ENCODE measurements around the gene KCNG2. TPM values are rescaled to one million over a fixed set of nuclear protein-coding genes. Genes with fewer than 3 reads are reported as not detected.
"Not testable (repeated sequence)": the region's sequence is repeated elsewhere in the genome, so short reads cannot be mapped to it uniquely, and the experiment has no call there.

KCNG2 gene
- total and polyA plus RNA-seq, 2 experiments from 2014 or later = 0.15 TPM; not detected in 1

DNA sequence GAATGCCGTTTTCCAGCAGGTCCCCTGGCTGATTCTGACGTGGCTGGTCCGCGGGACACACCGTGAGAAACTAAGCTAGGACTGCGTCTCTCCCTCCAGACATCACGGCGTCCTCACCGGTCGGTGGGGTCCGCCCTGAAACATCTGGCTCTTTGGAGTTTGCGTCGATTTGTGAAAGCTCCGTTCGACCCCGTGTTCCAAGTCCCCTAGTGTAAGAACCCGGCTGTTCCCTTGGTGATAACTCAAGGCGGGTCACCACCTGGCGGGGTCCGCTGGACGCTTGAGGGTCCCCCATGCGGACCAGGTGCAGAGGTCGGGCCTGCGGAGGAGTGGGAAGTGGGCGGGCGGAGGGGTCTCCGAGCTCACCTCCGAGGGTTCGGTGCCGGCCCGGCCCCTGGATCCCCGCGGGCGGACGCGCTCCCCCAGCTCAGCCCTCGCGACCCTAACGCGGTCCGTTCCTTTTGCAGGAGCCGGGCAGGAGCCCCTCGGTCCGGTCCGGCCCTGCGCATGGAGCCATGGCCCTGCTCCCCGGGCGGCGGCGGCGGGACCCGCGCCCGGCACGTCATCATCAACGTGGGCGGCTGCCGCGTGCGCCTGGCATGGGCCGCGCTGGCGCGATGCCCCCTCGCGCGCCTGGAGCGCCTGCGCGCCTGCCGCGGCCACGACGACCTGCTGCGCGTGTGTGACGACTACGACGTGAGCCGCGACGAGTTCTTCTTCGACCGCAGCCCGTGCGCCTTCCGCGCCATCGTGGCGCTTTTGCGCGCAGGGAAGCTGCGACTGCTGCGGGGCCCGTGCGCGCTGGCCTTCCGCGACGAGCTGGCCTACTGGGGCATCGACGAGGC is 65.6 kb downstream of the KCNG2 start:
- H3K36me3 ChIP-seq = no peaks in the 10 kb centered on the region
- no peak overlapping the region for H3K4me3 ChIP-seq
- no peaks in the 10 kb centered on the region for H3K9me3 ChIP-seq (ENCODE audit: low read depth)
- TF ChIP-seq, protein P1, sequence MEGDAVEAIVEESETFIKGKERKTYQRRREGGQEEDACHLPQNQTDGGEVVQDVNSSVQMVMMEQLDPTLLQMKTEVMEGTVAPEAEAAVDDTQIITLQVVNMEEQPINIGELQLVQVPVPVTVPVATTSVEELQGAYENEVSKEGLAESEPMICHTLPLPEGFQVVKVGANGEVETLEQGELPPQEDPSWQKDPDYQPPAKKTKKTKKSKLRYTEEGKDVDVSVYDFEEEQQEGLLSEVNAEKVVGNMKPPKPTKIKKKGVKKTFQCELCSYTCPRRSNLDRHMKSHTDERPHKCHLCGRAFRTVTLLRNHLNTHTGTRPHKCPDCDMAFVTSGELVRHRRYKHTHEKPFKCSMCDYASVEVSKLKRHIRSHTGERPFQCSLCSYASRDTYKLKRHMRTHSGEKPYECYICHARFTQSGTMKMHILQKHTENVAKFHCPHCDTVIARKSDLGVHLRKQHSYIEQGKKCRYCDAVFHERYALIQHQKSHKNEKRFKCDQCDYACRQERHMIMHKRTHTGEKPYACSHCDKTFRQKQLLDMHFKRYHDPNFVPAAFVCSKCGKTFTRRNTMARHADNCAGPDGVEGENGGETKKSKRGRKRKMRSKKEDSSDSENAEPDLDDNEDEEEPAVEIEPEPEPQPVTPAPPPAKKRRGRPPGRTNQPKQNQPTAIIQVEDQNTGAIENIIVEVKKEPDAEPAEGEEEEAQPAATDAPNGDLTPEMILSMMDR (IDR thresholded peaks at IDR 0.05; ENCODE audit: low read depth, low read length) = no peak
- DNase-seq (ENCODE audit: low read depth in 1 of 2, low spot score in 1 of 2) = no peak
- H3K27ac ChIP-seq = no peak overlapping the region
- no peaks in the 10 kb centered on the region for H3K4me1 ChIP-seq (ENCODE audit: low read depth)
- H3K27me3 ChIP-seq = no peaks in the 10 kb centered on the region

DNA sequence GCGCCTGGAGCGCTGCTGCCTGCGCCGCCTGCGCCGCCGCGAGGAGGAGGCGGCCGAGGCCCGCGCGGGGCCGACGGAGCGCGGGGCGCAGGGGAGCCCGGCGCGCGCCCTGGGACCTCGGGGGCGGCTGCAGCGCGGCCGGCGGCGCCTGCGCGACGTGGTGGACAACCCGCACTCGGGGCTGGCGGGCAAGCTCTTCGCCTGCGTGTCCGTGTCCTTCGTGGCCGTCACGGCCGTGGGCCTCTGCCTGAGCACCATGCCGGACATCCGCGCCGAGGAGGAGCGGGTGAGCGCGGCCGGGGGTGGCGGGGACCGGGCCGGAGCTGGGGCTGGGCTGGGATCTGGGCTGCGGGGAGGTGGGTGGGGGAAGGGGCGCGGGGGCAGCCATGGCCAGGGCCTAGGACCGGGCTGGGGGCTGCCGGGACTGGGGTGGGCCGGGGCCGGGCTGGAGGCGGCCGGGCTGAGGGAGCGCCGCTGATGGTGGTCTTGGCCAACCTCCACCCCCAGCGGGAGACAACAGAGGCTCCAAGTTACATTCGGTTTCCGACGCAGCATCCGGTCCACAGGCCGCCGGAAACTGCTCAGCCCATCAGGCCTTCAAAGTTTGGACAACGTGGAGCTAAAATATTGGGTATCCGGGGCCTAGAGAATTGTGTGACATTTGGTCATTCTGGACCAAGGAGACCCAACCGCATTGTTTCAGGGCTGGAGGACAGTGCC is 66.4 kb downstream of the KCNG2 start:
- Histone ChIP-seq H3K9me3 (ENCODE audit: low read depth) (no peaks in the 10 kb centered on the region), H3K4me3 (no peak overlapping the region), H3K27me3 (no peaks in the 10 kb centered on the region), H3K36me3 (no peaks in the 10 kb centered on the region), H3K27ac (no peak overlapping the region), H3K4me1 (ENCODE audit: low read depth) (no peaks in the 10 kb centered on the region)
- TF ChIP-seq, protein P1 (IDR thresholded peaks at IDR 0.05; ENCODE audit: low read depth, low read length) = no peak
- DNase-seq (ENCODE audit: low read depth in 1 of 2, low spot score in 1 of 2) = no peak

DNA sequence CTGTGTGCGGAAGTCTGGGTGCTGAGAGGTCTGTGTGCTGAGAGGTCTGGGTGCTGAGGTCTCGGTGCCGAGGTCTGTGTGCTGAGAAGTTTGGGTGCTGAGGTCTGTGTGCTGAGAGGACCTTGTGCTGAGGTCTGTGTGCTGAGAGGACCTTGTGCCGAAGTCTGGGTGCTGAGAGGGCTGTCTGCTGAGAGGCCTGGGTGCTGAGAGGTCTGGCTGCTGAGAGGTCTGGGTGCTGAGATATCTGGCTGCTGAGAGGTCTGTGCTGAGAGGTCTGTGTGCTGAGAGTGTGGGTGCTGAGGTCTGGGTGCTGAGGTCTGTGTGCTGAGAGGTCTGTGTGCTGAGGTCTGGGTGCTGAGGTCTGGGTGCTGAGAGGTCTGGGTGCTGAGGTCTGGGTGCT is 67.2 kb downstream of the KCNG2 start:
- not testable (repeated sequence) for H3K27ac ChIP-seq; DNase-seq (ENCODE audit: low read depth in 1 of 2, low spot score in 1 of 2)

DNA sequence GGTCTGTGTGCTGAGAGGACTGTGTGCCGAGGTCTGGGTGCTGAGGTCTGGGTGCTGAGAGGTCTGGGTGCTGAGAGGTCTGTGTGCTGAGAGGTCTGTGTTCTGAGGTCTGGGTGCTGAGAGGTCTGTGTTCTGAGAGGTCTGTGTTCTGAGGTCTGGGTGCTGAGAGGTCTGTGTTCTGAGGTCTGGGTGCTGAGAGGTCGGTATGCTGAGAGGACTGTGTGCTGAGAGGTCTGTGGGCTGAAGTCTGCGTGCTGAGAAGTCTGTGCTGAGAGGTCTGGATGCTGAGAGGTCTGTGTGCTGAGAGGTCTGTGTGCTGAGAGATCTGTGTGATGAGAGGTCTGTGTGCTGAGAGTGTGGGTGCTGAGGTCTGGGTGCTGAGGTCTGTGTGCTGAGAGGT is 68.2 kb downstream of the KCNG2 start:
- not testable (repeated sequence) for H3K27me3 ChIP-seq; H3K4me3 ChIP-seq; H3K27ac ChIP-seq; H3K36me3 ChIP-seq; H3K9me3 ChIP-seq (ENCODE audit: low read depth); H3K4me1 ChIP-seq (ENCODE audit: low read depth)
- peak in 1 of 2 donors; percentile 10 for DNase-seq (ENCODE audit: low read depth in 1 of 2, low spot score in 1 of 2)

More for the DNA sequence above, 67.2 kb downstream of the KCNG2 start:
- H3K4me1 ChIP-seq (ENCODE audit: low read depth); H3K27me3 ChIP-seq; H3K4me3 ChIP-seq; H3K36me3 ChIP-seq; H3K9me3 ChIP-seq (ENCODE audit: low read depth): not testable (repeated sequence)

DNA sequence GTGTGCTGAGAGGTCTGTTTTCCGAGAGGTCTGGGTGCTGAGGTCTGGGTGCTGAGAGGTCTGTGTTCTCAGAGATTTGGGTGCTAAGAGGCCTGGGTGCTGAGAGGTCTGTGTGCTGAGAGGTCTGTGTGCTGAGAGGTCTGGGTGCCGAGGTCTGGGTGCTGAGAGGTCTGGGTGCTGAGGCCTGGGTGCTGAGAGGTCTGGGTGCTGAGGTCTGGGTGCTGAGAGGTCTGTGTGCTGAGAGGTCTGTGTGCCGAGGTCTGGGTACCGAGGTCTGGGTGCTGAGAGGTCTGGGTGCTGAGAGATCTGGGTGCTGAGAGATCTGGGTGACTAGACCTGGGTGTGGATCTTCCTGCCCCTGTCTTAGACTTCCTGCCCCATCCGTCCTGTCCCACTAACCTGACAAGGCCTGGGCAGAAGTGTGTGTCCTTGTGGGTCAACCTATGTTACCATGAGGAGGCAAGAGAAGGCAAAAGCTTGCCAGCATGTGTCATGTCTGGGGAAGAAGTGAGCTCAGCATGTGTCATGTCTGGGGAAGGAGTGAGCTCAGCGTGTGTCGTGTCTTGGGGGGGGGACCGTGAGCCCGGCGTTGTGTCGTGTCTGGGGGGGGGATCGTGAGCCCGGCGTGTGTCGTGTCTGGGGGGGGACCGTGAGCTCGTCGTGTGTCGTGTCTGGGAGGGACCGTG is 69.3 kb downstream of the KCNG2 start:
- DNase-seq (ENCODE audit: low read depth in 1 of 2, low spot score in 1 of 2) = peak in 1 of 2 donors; percentile 10
- Histone ChIP-seq H3K4me3 (no peak overlapping the region), H3K36me3 (no peaks in the 10 kb centered on the region), H3K27me3 (no peaks in the 10 kb centered on the region), H3K9me3 (ENCODE audit: low read depth) (no peaks in the 10 kb centered on the region), H3K4me1 (ENCODE audit: low read depth) (no peaks in the 10 kb centered on the region), H3K27ac (no peak overlapping the region)
- TF ChIP-seq, protein P1 (IDR thresholded peaks at IDR 0.05; ENCODE audit: low read depth, low read length) = no peak

DNA sequence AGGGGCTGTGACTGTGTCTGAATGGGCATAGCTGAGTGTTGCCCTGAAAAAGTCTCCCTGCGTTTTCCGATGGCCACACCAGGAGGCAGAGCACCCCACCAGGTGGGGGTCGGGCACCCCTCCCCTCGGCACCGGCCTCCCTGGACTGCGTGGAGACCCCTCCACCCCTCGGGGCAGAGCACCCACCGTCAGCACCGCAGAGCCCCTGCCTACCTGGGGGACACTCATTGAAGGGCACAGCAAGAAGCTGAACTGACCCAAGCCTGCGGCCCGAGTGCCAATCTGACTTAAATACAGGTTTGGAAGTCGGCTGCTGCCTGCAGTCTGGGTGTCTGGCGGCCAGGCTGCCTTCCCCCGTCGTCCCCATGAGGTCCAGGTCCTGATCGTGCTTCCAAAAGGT is 69.9 kb downstream of the KCNG2 start:
- H3K27ac ChIP-seq = no peak overlapping the region
- no peaks in the 10 kb centered on the region for H3K9me3 ChIP-seq (ENCODE audit: low read depth)
- TF ChIP-seq, protein P1 (IDR thresholded peaks at IDR 0.05; ENCODE audit: low read depth, low read length) = no peak
- no peaks in the 10 kb centered on the region for H3K4me1 ChIP-seq (ENCODE audit: low read depth)
- H3K27me3 ChIP-seq = no peaks in the 10 kb centered on the region
- H3K36me3 ChIP-seq = no peaks in the 10 kb centered on the region
- no peak for DNase-seq (ENCODE audit: low read depth in 1 of 2, low spot score in 1 of 2)
- no peak overlapping the region for H3K4me3 ChIP-seq
